Subcutaneous adipose tissue (tissue), 4 donors: ENCODE data around the gene HEG1. TPM values are rescaled to one million over a fixed set of nuclear protein-coding genes. Genes with fewer than 3 reads are reported as not detected.

Experiments used
- total RNA-seq, 4 donors: library from RNA; depleted of rRNA; stranded (reverse); fragments of >200 nt; gene quantifications; one replicate each; pipeline ENCODE4 v1.1.0, GENCODE V29; 2016
- TF ChIP-seq, protein P1 (sequence below): fragments of 450-650 bp; IDR thresholded peaks from one replicate; pipeline ENCODE4 v1.5.1; 2016; ENCODE audit warnings: low read depth, mild to moderate bottlenecking, control low read depth, antibody characterized with exemption, moderate library complexity

The HEG1 gene
- total RNA-seq, 4 donors from 2014 or later, result 26.7 to 72.5 (median 36.2) TPM

DNA sequence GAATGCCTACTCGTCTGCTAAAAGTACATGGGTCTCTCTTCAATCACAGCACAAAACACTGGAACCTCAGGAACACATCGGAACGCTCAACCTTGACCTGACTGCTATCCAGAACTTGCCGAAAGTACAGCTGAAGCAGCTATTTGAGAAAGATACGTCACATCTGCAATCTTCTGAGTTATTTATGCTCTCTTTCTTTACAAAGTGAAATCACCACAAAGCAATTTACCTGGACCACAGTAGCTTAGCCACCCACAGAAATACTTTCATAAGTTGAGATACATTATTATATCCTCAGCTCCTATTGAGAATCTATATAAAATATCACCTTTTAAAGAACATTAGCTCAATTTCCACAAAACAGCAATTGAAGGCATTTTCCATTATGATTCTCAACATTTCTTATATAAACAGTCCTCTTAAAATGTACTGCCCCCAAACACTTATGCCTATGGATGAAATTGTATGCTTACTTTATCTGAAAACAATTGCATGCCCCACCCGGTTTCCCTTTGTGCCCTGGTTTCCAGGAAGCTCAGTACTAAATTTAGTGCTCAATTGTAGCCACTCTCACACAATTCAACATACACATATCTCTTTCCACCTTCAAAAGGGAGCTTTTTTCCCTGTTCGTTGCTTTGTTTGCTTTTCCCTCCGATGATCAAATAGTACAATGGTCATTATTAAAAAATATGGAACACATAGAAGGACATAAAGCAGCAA is 31.8 kb downstream of the HEG1 start:
- TF ChIP-seq, protein P1, sequence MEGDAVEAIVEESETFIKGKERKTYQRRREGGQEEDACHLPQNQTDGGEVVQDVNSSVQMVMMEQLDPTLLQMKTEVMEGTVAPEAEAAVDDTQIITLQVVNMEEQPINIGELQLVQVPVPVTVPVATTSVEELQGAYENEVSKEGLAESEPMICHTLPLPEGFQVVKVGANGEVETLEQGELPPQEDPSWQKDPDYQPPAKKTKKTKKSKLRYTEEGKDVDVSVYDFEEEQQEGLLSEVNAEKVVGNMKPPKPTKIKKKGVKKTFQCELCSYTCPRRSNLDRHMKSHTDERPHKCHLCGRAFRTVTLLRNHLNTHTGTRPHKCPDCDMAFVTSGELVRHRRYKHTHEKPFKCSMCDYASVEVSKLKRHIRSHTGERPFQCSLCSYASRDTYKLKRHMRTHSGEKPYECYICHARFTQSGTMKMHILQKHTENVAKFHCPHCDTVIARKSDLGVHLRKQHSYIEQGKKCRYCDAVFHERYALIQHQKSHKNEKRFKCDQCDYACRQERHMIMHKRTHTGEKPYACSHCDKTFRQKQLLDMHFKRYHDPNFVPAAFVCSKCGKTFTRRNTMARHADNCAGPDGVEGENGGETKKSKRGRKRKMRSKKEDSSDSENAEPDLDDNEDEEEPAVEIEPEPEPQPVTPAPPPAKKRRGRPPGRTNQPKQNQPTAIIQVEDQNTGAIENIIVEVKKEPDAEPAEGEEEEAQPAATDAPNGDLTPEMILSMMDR, result no peak

DNA sequence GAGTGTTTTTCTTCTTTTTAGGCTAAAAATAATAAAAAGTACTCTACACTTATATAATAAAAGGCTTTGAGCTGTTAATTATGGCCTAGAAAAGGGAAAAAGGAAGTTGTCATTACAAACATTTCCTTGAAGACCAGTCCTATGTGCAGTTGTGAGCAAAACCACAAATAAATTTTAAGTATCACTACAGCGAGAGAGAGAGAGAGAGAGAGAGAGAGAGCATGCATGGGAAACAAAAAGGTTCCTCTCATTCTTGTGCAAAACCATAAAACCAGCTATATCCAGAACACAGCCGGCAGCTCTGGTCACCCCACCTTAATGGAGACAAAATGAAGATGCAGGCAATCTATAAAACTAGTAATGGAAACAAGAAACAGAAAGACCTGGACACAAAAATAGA is 33.6 kb downstream of the HEG1 start:
- TF ChIP-seq, protein P1, result no peak

DNA sequence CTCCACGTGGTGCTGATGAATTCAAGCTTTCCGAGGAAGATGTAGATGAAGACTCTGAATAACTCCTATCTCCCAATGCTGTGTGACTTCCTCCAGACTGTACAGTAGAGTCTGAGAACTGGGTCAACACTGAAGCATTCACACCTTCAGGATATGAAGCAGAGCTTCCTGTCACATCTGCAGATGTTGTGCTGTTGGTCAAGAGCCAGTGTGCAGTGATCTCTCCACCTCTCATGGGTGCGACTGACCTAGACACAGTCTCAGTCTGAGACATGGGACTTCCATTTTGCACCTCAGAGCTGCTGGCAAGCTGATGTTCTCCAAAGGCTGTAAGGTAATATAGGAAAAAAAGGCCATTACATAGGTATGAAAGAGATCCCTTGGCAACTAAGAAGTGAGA is 36.5 kb downstream of the HEG1 start:
- TF ChIP-seq, protein P1, result no peak

DNA sequence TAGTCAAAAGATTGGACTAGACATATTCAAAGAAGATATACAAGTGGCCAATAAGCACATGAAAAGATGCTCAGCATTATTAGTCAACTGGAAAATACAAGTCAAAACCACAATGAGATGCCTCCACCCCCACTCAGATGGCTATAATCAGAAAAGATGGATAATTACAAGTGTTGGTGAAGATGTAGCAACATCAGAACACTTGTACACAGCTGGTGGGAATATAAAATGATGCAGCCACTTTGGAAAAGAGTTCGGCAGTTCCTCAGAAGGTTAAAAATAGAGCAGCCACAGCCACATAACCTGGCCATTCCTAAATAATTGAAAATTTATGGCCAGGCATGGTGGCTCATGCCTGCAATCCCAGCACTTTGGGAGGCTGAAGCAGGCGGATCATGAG is 38.4 kb downstream of the HEG1 start:
- TF ChIP-seq, protein P1, result no peak

DNA sequence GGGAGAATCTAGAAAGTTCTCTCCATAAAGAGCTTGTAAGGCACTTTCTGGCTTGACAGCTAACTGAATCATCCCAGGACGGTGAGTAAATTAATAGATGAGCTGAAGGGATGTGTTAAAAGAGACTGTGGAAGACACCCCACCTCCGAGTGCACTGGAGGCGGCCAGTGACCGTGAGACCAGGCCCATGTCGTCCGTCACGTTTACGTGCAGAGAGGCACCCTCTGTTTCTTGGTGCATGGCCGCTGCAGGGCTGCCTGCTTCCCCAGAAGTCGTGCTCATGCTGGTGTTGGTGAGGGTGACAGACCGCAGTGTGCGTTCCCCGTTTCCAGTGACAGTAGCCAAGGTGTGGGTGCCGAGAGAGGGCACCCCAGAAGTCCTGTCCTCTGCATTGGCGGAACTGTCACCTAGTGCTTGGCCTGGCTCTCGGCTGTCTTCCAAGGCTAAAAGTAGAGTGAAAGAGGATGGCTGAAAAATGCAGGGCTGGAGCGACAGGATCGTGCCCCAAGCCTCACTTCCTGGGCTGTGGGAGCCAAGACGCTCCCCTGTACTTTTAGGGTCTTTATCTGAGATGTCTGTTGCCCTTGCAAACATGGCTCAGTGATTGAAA is 41.1 kb downstream of the HEG1 start:
- TF ChIP-seq, protein P1, result no peak

DNA sequence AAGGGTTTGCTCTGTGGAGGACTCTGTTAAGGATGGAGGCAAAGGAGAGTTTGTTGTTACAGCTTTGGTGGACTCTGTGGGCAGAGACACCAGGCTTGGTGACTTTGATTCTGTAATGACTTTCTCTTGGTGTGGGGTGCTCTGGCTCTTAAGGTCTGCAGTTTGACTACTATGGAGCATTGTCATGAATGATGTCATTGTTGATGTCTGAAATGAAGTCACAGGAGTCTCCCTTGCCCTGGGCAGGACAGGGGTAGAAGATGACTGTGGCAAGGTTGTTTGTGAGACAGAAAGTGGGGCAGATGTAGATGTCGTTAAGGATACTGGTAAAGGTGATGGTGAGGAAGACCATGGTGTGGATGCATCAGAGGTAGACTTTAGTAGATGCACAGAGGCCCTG is 42.7 kb downstream of the HEG1 start:
- TF ChIP-seq, protein P1, result no peak

DNA sequence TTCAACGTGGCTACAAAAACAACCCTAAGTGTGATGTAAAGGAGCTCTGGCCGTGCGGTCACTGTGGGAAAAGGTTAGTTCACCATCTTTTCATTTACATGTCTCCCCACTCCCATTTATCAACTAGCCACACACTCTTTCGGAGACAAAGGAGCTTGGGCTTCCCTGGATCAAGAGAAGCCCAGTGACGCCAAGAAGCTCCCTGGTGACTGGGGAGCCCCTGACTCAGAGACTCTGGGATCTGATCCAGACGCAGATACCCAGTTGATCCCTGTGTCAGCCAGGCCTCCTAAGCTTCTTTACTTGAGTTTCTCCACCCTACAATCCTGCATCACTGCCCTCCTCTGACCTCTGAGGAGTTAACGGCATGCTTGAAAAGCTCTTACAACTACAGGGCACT is 43.9 kb downstream of the HEG1 start:
- TF ChIP-seq, protein P1, result no peak
